Activated naive CD8-positive, alpha-beta T cell treated with anti-CD3 and anti-CD28 coated beads, Interleukin-2, amount 50 U/mL, for 16 hours (primary cell): ENCODE measurements around the gene HSPA4L.

ENCODE experiments used
- DNase-seq: peaks from one replicate; pipeline ENCODE4 v3.0.0-alpha.2; 2020; ENCODE audit warnings: low read depth, low spot score

HSPA4L gene

GRCh38 chr4:127783955-127784770 is 2.0 kb downstream of the HSPA4L start:
- DNase-seq: no peak

GRCh38 chr4:127788517-127788916 is 6.4 kb downstream of the HSPA4L start:
- DNase-seq: no peak

GRCh38 chr4:127791391-127791790 is 9.3 kb downstream of the HSPA4L start:
- no peak for DNase-seq

GRCh38 chr4:127793528-127793927 is 11.4 kb downstream of the HSPA4L start:
- DNase-seq: no peak

- no peak for DNase-seq
Measured at GRCh38 chr4:127799711-127800110, 17.6 kb downstream of the HSPA4L start.

- DNase-seq: no peak
Measured at GRCh38 chr4:127809173-127809800, 27.2 kb downstream of the HSPA4L start.

GRCh38 chr4:127810551-127810950 is 28.4 kb downstream of the HSPA4L start:
- no peak for DNase-seq

GRCh38 chr4:127822430-127822829 is 40.3 kb downstream of the HSPA4L start:
- no peak for DNase-seq

GRCh38 chr4:127828121-127828520 is 46.0 kb downstream of the HSPA4L start:
- no peak for DNase-seq

- DNase-seq: no peak
Measured at GRCh38 chr4:127829014-127829413, 46.9 kb downstream of the HSPA4L start.

- no peak for DNase-seq
Measured at GRCh38 chr4:127832585-127832984, 50.5 kb downstream of the HSPA4L start.

GRCh38 chr4:127843704-127844600 is 61.8 kb downstream of the HSPA4L start:
- DNase-seq: no peak

GRCh38 chr4:127844601-127845116 is 62.5 kb downstream of the HSPA4L start:
- no peak for DNase-seq

- no peak for DNase-seq
Measured at GRCh38 chr4:127846061-127846460, 63.9 kb downstream of the HSPA4L start.

GRCh38 chr4:127846765-127847164 is 64.6 kb downstream of the HSPA4L start:
- DNase-seq: no peak

GRCh38 chr4:127849505-127850234 is 67.5 kb downstream of the HSPA4L start:
- no peak for DNase-seq

GRCh38 chr4:127852661-127853060 is 70.5 kb downstream of the HSPA4L start:
- no peak for DNase-seq

GRCh38 chr4:127856196-127856812 is 74.2 kb downstream of the HSPA4L start:
- no peak for DNase-seq

- no peak for DNase-seq
Measured at GRCh38 chr4:127856813-127857447, 74.8 kb downstream of the HSPA4L start.

GRCh38 chr4:127857641-127858040 is 75.5 kb downstream of the HSPA4L start:
- DNase-seq: no peak
